Measurements from ENCODE around the gene SRCAP.

GRCh38 chr16:30746638-30747175, 47.7 kb downstream of the SRCAP start:
- no peak for TF ChIP-seq CTCF (IDR thresholded peaks at IDR 0.05)
- TF ChIP-seq POLR2A (IDR thresholded peaks at IDR 0.05): no peak

All from sigmoid colon (tissue), 3 donors.